Panc1 (cell line): ENCODE results near the gene RAC3. TPM values are rescaled to one million over a fixed set of nuclear protein-coding genes. Genes with fewer than 3 reads are reported as not detected.

Experiments
- ATAC-seq: fragments of 200-7000 bp; cut with Tn5 transposase; 2 replicates; pipeline ENCODE4 v1.9.1; 2020; ENCODE audit warnings: mild to moderate bottlenecking, moderate library complexity
- BruUV-seq: library from RNA; stranded (reverse); fragments of 400-500 nt; replicated peaks from 2 replicates; lab custom pipeline; 2021; lab: Mats Ljungman, UMichigan
- CTCF ChIA-PET: fragments of 300-600 bp; sonication (Branson Sonifier 250); formaldehyde crosslinking; loops from one replicate; lab custom pipeline; 2022; ENCODE audit warnings: antibody characterized with exemption; lab: Charles Lee
- POLR2A ChIA-PET: fragments of 300-600 bp; sonication (Branson Sonifier 250); formaldehyde crosslinking; loops from one replicate; lab custom pipeline; 2022; ENCODE audit warnings: antibody characterized with exemption; lab: Charles Lee
- DNase-seq: peaks from one replicate; pipeline ENCODE4 v3.0.0-alpha.2; 2010; ENCODE audit warnings: low read depth, low spot score
- H3K27ac ChIP-seq: 2 replicates; pipeline ENCODE4 v1.5.1; 2011; ENCODE audit warnings: mild to moderate bottlenecking, low read length, inconsistent platforms
- H3K27me3 ChIP-seq: fragments of 200-500 bp; sonication (Bioruptor generic); 2 replicates; pipeline ENCODE4 v1.6.0; 2014; ENCODE audit warnings: low read length, inconsistent platforms; ENCODE audit not compliant: control insufficient read depth, insufficient read depth
- H3K36me3 ChIP-seq: fragments of 200-500 bp; sonication (Bioruptor generic); 2 replicates; pipeline ENCODE4 v1.5.1; 2014; ENCODE audit warnings: inconsistent platforms, mild to moderate bottlenecking, low read length, moderate library complexity; ENCODE audit not compliant: control insufficient read depth, insufficient read depth
- H3K4me1 ChIP-seq: 2 replicates; pipeline ENCODE4 v1.5.1; 2011; ENCODE audit warnings: inconsistent platforms, mild to moderate bottlenecking, low read length, moderate library complexity; ENCODE audit not compliant: control insufficient read depth, insufficient read depth
- H3K4me3 ChIP-seq, 2 experiments: 2 replicates each; pipeline ENCODE4 v1.5.1; 2011 to 2012; ENCODE audit warnings: low read depth in 2 of 2, low read length in 2 of 2, mild to moderate bottlenecking in 2 of 2, inconsistent platforms in 1 of 2, moderate library complexity in 1 of 2
- H3K9me3 ChIP-seq: fragments of 200-500 bp; sonication (Bioruptor generic); 2 replicates; pipeline ENCODE4 v1.5.1; 2014; ENCODE audit warnings: low read depth, mild to moderate bottlenecking, inconsistent platforms, low read length, moderate library complexity; ENCODE audit not compliant: control insufficient read depth, insufficient read depth
- POLR2AphosphoS5 ChIP-seq: IDR thresholded peaks from 2 replicates; pipeline ENCODE4 v1.6.1; 2012; ENCODE audit warnings: mild to moderate bottlenecking, low read depth, low read length, moderate library complexity
- SIN3A ChIP-seq: IDR thresholded peaks from 2 replicates; pipeline ENCODE4 v1.6.1; 2012; ENCODE audit warnings: low read depth, mild to moderate bottlenecking, low read length, moderate library complexity, borderline replicate concordance; ENCODE audit not compliant: insufficient read depth
- TCF7L2 ChIP-seq: IDR thresholded peaks from 2 replicates; pipeline ENCODE4 v1.6.1; 2011; ENCODE audit warnings: mild to moderate bottlenecking, low read depth, low read length, inconsistent platforms
- in situ Hi-C: cut with HindIII; loops from 2 replicates; pipeline ENCODE4 v1.10.0; 2016; ENCODE audit warnings: low sequenced_read_pairs, low pct_unique_long_range_greater_than_20kb
- intact Hi-C: fragments of 100-400 bp; cut with micrococcal nuclease; formaldehyde crosslinking; loops from one replicate; pipeline ENCODE4 v1.10.0; 2022; ENCODE audit not compliant: unreplicated experiment
- total RNA-seq: library from RNA; stranded (reverse); gene quantifications from one replicate; pipeline ENCODE4 v1.2.1, GENCODE V29; 2021; ENCODE audit not compliant: unreplicated experiment
- TF ChIP-seq, protein P1 (sequence below): fragments of 450-650 bp; IDR thresholded peaks from 2 replicates; pipeline ENCODE4 v1.5.1; 2017; ENCODE audit warnings: mild to moderate bottlenecking
- TF ChIP-seq, protein P2 (sequence below), 2 experiments: IDR thresholded peaks; 2 replicates each; pipeline ENCODE4 v1.6.1; 2011 to 2012; ENCODE audit warnings: low read depth in 2 of 2, control low read depth in 1 of 2, low read length in 1 of 2, mild to moderate bottlenecking in 1 of 2, moderate library complexity in 1 of 2; ENCODE audit not compliant: insufficient read depth in 1 of 2

Gene RAC3
- total RNA-seq, 1 experiment from 2014 or later: 39.4 TPM

DNA sequence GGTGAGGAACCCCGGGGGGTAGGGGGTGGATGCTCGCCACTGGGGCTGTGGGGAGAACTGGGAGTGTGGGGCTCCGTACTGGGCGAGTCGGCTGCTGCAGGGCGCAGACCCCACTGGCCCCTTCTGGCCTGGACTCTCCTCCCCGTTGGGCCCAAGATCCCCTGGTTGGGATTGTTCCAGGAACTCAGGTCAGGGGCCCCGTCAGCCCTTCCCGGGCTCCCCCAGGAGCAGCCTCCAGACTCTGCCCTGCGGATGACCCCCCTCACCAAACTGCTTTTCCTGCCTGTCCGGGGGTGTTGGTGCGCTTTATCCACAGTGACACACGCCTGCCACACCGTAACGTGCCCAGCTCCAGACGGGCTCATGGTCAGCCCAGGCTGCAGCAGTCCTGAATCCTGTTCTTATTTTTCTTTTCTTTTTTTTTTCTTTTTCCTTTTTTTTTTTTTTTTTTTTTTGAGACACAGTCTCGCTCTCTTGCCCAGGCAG is 29.9 kb upstream of the RAC3 start:
- intact Hi-C loops: no loop called here
- no TSS peak for BruUV-seq
- H3K36me3 ChIP-seq: no peaks in the 10 kb centered on the region
- no peaks in the 10 kb centered on the region for H3K27me3 ChIP-seq
- H3K27ac ChIP-seq: no peak overlapping the region
- peaks cover 42% of the 10 kb centered on the region for H3K4me1 ChIP-seq
- ChIA-PET POLR2A (no interaction called here), CTCF (no interaction called here)
- TF ChIP-seq SIN3A: no peak
- TF ChIP-seq TCF7L2: no peak
- TF ChIP-seq POLR2AphosphoS5: no peak
- TF ChIP-seq, protein P1, sequence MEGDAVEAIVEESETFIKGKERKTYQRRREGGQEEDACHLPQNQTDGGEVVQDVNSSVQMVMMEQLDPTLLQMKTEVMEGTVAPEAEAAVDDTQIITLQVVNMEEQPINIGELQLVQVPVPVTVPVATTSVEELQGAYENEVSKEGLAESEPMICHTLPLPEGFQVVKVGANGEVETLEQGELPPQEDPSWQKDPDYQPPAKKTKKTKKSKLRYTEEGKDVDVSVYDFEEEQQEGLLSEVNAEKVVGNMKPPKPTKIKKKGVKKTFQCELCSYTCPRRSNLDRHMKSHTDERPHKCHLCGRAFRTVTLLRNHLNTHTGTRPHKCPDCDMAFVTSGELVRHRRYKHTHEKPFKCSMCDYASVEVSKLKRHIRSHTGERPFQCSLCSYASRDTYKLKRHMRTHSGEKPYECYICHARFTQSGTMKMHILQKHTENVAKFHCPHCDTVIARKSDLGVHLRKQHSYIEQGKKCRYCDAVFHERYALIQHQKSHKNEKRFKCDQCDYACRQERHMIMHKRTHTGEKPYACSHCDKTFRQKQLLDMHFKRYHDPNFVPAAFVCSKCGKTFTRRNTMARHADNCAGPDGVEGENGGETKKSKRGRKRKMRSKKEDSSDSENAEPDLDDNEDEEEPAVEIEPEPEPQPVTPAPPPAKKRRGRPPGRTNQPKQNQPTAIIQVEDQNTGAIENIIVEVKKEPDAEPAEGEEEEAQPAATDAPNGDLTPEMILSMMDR: no peak
- TF ChIP-seq, protein P2, sequence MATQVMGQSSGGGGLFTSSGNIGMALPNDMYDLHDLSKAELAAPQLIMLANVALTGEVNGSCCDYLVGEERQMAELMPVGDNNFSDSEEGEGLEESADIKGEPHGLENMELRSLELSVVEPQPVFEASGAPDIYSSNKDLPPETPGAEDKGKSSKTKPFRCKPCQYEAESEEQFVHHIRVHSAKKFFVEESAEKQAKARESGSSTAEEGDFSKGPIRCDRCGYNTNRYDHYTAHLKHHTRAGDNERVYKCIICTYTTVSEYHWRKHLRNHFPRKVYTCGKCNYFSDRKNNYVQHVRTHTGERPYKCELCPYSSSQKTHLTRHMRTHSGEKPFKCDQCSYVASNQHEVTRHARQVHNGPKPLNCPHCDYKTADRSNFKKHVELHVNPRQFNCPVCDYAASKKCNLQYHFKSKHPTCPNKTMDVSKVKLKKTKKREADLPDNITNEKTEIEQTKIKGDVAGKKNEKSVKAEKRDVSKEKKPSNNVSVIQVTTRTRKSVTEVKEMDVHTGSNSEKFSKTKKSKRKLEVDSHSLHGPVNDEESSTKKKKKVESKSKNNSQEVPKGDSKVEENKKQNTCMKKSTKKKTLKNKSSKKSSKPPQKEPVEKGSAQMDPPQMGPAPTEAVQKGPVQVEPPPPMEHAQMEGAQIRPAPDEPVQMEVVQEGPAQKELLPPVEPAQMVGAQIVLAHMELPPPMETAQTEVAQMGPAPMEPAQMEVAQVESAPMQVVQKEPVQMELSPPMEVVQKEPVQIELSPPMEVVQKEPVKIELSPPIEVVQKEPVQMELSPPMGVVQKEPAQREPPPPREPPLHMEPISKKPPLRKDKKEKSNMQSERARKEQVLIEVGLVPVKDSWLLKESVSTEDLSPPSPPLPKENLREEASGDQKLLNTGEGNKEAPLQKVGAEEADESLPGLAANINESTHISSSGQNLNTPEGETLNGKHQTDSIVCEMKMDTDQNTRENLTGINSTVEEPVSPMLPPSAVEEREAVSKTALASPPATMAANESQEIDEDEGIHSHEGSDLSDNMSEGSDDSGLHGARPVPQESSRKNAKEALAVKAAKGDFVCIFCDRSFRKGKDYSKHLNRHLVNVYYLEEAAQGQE (IDR thresholded peaks at IDR 0.05; ENCODE audit: insufficient read depth in 1 of 2, low read depth in 2 of 2, low read length in 1 of 2): no peak
- in situ Hi-C loops: no loop called here
- no peak overlapping the region for H3K4me3 ChIP-seq
- ATAC-seq (no peak), DNase-seq (no peak)
- no peaks in the 10 kb centered on the region for H3K9me3 ChIP-seq

DNA sequence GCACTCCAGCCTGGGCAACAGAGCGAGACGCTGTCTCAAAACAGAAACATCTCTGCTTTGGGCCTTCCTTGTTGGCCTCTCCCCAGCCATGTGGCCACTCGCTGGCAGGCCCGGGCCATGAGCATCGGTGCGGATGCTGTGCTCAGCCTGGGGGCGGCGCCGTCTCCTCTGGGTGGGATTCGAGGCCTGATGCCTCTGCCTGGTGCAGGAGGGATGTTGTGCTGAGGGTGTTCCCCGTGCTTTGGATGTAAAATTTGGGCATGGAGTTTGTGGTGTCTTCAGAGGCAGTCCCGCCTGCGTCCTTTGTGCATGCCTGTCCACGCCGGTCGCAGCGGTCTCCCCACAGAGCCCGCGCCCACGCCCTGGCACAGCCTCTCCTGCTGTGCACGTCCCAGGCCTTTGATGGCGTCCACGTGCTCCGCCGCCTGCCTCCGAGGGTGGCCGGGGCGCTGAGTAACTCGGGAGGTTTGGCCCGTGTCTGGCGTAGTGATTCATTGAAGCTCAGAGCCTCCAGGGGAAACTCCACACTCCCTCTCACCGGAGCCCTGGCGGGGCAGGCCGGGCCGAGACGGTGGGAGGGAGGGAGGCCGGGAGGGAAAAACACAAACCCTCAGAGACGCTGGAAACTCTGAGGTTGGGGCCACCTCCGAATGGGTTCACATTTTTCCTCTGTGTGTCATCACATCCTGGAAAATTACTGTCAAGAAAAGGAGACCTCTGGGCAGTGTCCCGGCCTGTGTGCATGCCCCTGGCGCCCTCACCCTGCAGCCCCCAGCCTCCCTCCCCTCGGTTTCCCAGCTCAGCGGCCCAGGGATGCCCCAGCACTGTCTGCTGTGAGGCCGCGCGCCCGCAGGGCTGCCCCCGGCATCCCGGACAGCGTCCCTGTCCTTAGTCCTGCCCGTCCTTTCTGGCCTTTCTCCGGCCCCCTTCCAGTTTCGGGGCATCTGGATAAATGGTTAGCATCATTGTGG is 27.8 kb upstream of the RAC3 start:
- intact Hi-C loops: no loop called here
- no TSS peak for BruUV-seq
- H3K36me3 ChIP-seq: no peaks in the 10 kb centered on the region
- H3K27ac ChIP-seq: peak overlapping the region; percentile 82
- ChIA-PET POLR2A (no interaction called here), CTCF (interaction anchor here (0.6 to 0.7 kb wide), 2 partner anchors 22 to 44 kb away, joined by 4 read pairs; no protein-coding TSS in a partner anchor)
- H3K4me1 ChIP-seq: peaks cover 48% of the 10 kb centered on the region
- peak; percentile 54; the same call in 1 of the 2 replicates for TF ChIP-seq SIN3A
- TF ChIP-seq POLR2AphosphoS5: no peak
- TF ChIP-seq, protein P1: no peak
- TF ChIP-seq, protein P2 (IDR thresholded peaks at IDR 0.05; ENCODE audit: insufficient read depth in 1 of 2, low read depth in 2 of 2, low read length in 1 of 2): 0 out of 4 replicates have a peak, but pooled peaks of 1 of the 2 experiments have one; percentile 17
- TF ChIP-seq TCF7L2: peak; percentile 94
- DNase-seq (peak; percentile 41), ATAC-seq (peak; percentile 88)
- no peak overlapping the region for H3K4me3 ChIP-seq
- no peaks in the 10 kb centered on the region for H3K27me3 ChIP-seq
- no peaks in the 10 kb centered on the region for H3K9me3 ChIP-seq
- in situ Hi-C loops: no loop called here
